Measurements from ENCODE around the gene GSTA2.

DNA sequence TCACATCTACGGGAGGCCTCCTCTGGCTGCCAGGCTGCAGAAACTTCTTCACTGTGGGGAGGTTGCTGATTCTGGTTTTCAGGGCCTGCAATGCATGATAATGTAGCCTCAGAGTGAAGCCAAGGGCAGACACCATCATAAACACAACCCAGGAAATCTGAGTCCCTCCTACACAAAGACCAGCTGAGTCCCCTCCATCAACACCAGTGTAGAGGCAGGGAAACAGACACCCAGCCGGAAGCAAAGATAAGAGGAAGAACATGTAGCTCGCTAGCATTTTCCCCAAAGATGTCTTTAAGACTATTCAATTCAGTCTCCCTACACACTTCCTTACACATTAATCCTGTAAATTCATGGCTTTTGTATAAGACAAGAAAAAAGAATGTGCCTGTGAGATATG, 23.6 kb downstream of the GSTA2 start:
- TF ChIP-seq, protein P1, sequence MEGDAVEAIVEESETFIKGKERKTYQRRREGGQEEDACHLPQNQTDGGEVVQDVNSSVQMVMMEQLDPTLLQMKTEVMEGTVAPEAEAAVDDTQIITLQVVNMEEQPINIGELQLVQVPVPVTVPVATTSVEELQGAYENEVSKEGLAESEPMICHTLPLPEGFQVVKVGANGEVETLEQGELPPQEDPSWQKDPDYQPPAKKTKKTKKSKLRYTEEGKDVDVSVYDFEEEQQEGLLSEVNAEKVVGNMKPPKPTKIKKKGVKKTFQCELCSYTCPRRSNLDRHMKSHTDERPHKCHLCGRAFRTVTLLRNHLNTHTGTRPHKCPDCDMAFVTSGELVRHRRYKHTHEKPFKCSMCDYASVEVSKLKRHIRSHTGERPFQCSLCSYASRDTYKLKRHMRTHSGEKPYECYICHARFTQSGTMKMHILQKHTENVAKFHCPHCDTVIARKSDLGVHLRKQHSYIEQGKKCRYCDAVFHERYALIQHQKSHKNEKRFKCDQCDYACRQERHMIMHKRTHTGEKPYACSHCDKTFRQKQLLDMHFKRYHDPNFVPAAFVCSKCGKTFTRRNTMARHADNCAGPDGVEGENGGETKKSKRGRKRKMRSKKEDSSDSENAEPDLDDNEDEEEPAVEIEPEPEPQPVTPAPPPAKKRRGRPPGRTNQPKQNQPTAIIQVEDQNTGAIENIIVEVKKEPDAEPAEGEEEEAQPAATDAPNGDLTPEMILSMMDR (IDR thresholded peaks at IDR 0.05) = no peak
- no peak for TF ChIP-seq POLR2A (IDR thresholded peaks at IDR 0.05)

All from adrenal gland (tissue), 5 donors.